IPS-NIHi11 (cell line): ENCODE data around the gene TDRD1.

ENCODE experiments used
- DNase-seq: peaks from one replicate; pipeline ENCODE4 v3.0.0; 2012; ENCODE audit warnings: mixed read lengths, low spot score

Gene TDRD1

GRCh38 chr10:114176511-114176910, 2.6 kb upstream of the TDRD1 start:
- DNase-seq = no peak

GRCh38 chr10:114179747-114180146, 594 bp downstream of the TDRD1 start:
- no peak for DNase-seq

- DNase-seq = no peak
These were observed 1.8 kb downstream of the TDRD1 start for GRCh38 chr10:114180937-114181336.

GRCh38 chr10:114181971-114182370, 2.8 kb downstream of the TDRD1 start:
- DNase-seq = peak; percentile 23

- no peak for DNase-seq
These were observed 4.4 kb downstream of the TDRD1 start for GRCh38 chr10:114183563-114183962.

GRCh38 chr10:114184276-114184675, 5.1 kb downstream of the TDRD1 start:
- DNase-seq = no peak

- no peak for DNase-seq
These were observed 8.8 kb downstream of the TDRD1 start for GRCh38 chr10:114188001-114188400.

GRCh38 chr10:114188900-114189299, 9.7 kb downstream of the TDRD1 start:
- no peak for DNase-seq

- no peak for DNase-seq
These were observed 10.5 kb downstream of the TDRD1 start for GRCh38 chr10:114189700-114190099.

- DNase-seq = no peak
These were observed 15.9 kb downstream of the TDRD1 start for GRCh38 chr10:114195079-114195478.

GRCh38 chr10:114199239-114199638, 20.1 kb downstream of the TDRD1 start:
- DNase-seq = no peak

GRCh38 chr10:114202812-114203211, 23.7 kb downstream of the TDRD1 start:
- no peak for DNase-seq

- no peak for DNase-seq
These were observed 27.7 kb downstream of the TDRD1 start for GRCh38 chr10:114206902-114207301.

- DNase-seq = no peak
These were observed 28.2 kb downstream of the TDRD1 start for GRCh38 chr10:114207349-114207748.

GRCh38 chr10:114208351-114208750, 29.2 kb downstream of the TDRD1 start:
- peak; percentile 46 for DNase-seq

- DNase-seq = no peak
These were observed 33.0 kb downstream of the TDRD1 start for GRCh38 chr10:114212153-114212552.

- DNase-seq = no peak
These were observed 35.9 kb downstream of the TDRD1 start for GRCh38 chr10:114215033-114215432.

GRCh38 chr10:114220281-114220680, 41.1 kb downstream of the TDRD1 start:
- DNase-seq = no peak

GRCh38 chr10:114221235-114221634, 42.1 kb downstream of the TDRD1 start:
- DNase-seq = no peak

- no peak for DNase-seq
These were observed 43.9 kb downstream of the TDRD1 start for GRCh38 chr10:114223066-114223465.

- no peak for DNase-seq
These were observed 49.0 kb downstream of the TDRD1 start for GRCh38 chr10:114228156-114228555.

GRCh38 chr10:114232561-114233176, 53.5 kb downstream of the TDRD1 start:
- DNase-seq = no peak

GRCh38 chr10:114233482-114233881, 54.3 kb downstream of the TDRD1 start:
- no peak for DNase-seq

GRCh38 chr10:114234132-114234531, 55.0 kb downstream of the TDRD1 start:
- no peak for DNase-seq
